Psoas muscle (tissue), 8 donors: Measurements from ENCODE around the gene MUL1. TPM values are rescaled to one million over a fixed set of nuclear protein-coding genes. Genes with fewer than 3 reads are reported as not detected.

Experiments
- ATAC-seq, 4 donors: fragments of 200-7000 bp; cut with Tn5 transposase; one replicate each; pipeline ENCODE4 v1.9.1; 2020; ENCODE audit warnings: moderate library complexity in 3 of 4, mild to moderate bottlenecking in 2 of 4
- DNase-seq, 2 donors: peaks; one replicate each; pipeline ENCODE4 v3.0.0-alpha.2; 2020
- H3K27ac ChIP-seq: fragments of 200-600 bp; one replicate; pipeline ENCODE4 v1.8.0; 2022
- H3K27me3 ChIP-seq, 3 donors: fragments of 200-600 bp in 1 of 3; one replicate each; pipeline versions ENCODE4 v1.6.1 to v1.8.0; 2013 to 2022; ENCODE audit warnings: low read length in 2 of 3, mild to moderate bottlenecking in 2 of 3, moderate library complexity in 1 of 3; ENCODE audit not compliant: insufficient read depth in 3 of 3
- H3K36me3 ChIP-seq, 2 donors: fragments of 200-600 bp in 1 of 2; one replicate each; pipeline versions ENCODE4 v1.6.1 to v1.8.0; 2013 to 2022; ENCODE audit warnings: low read depth in 1 of 2, mild to moderate bottlenecking in 1 of 2, moderate library complexity in 1 of 2; ENCODE audit not compliant: insufficient read depth in 1 of 2
- H3K4me1 ChIP-seq: fragments of 200-600 bp; one replicate; pipeline ENCODE4 v1.8.0; 2022
- H3K4me3 ChIP-seq: fragments of 200-600 bp; one replicate; pipeline ENCODE4 v1.8.0; 2022; ENCODE audit warnings: mild to moderate bottlenecking
- H3K9me3 ChIP-seq: fragments of 200-600 bp; one replicate; pipeline ENCODE4 v1.8.0; 2022
- CTCF ChIP-seq: fragments of 200-600 bp; IDR thresholded peaks from one replicate; pipeline ENCODE4 v1.8.0; 2022; ENCODE audit warnings: antibody characterized with exemption
- WGBS, 3 donors: extraction: QIAGEN DNeasy Blood & Tissue Kit; methylation state at CpG; one replicate each; pipeline versions ENCODE4 v1.1.6 to v1.1.7; 2013; 5-methylcytosine and 5-hydroxymethylcytosine counted together
- intact Hi-C, 2 donors: fragments of 100-400 bp; cut with DNase I; formaldehyde crosslinking; loops; one replicate each; pipeline versions ENCODE4 v1.11.0 to v1.14.2; 2022
- polyA plus RNA-seq, 3 donors: library from polyadenylated mRNA; stranded (reverse); fragments of 200-250 nt; gene quantifications; one replicate each; pipeline ENCODE4 v1.2.3, GENCODE V29; 2013
- total RNA-seq, 4 donors: library from RNA; stranded (reverse); fragmentation: NEBNext Ultra II Directional in 2 of 4; extraction: Animal tissue kit (Norgen Biotek cat#: 25700) in 2 of 4; gene quantifications; one replicate each; pipeline versions ENCODE4 v1.2.1 to v1.2.4, GENCODE V29; 2021 to 2023
- donor health status: healthy with polysubstance abuse.
- donor health status: DM: no; HTN: no; CAD: no; lungs with moderate emphysema.
- donor health status: Bipolar disorder and iron deficiency.
- donor health status: healthy.
- donor health status: DM: yes; HTN: yes; CAD: no.
- donor health status: DM: no; HTN: no; CAD: no.
- donor health status: DM: no; HTN: no; CAD: no.
- donor health status: DM: yes; HTN: yes; CAD: no.

Gene MUL1
- total and polyA plus RNA-seq, 7 donors: 23.0 to 48.0 (median 42.3) TPM

DNA sequence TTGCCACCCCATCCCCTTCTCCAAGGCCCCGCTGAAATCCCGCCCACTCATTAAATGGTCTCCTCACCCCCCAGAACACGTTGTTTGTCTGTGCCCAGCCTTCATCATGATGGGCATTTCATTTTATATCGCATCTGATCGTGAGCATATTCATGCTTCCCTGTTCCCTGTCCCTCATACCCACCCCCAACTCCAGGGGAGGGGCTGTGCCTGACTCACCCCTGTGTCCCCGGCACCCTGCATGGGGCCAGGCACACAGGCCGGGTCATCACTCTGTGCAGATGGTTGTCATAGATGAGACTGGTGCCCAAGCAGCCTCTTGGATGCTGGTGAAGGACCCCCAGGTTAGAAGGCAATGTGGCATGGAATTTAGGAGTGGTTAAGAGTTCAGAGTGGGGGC lies 33.0 kb downstream of the MUL1 start:
- 57 to 61% (median 60%) methylated on average over 7 of the region's 7 CpGs for WGBS, 3 donors

DNA sequence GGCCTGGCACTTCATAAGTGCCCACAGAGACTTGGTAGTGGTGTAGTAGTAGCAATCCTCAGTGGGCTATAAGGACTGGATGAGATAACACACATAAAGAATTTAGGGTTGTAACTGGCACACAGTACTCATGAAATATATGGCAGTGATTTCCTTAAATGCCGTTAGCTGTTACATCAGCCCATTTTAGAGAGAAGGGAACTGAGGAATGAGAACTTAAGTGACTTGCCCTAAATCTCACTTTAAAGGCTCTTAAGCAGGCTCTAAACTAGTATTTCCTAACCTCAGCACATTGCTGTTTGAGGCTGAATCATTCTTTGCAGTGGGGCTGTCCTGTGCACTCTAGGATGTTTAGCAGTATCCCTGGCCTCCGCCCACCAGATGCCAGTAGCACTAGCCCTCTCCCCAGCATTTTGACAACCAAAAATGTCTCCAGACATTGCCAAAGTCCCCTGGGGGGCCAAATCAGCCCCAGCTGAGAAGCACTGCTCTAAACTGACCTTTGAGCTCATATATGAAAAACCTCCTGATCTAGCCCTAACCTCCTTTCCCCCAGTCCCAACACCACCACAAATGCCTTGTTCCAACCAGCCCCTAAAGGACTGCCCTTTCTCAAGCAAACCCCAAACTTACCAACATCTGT lies 33.5 kb downstream of the MUL1 start:
- no peaks in the 10 kb centered on the region for H3K9me3 ChIP-seq
- no peak overlapping the region for H3K4me3 ChIP-seq
- DNase-seq (no peak), ATAC-seq (no peak)
- peaks cover 0 to 49% (median 8%) of the 10 kb centered on the region in 3 donors for H3K27me3 ChIP-seq
- intact Hi-C loops: no loop called here
- TF ChIP-seq CTCF: no peak
- no peaks in the 10 kb centered on the region for H3K36me3 ChIP-seq
- H3K27ac ChIP-seq: no peak overlapping the region
- H3K4me1 ChIP-seq: no peaks in the 10 kb centered on the region
- whole genome bisulfite sequencing, 3 donors: 84 to 91% (median 89%) methylated on average over 2 of the region's 2 CpGs

More for the DNA sequence above, 33.0 kb downstream of the MUL1 start:
- Histone ChIP-seq H3K36me3 (no peaks in the 10 kb centered on the region), H3K9me3 (no peaks in the 10 kb centered on the region), H3K27me3 (peaks cover 0 to 51% (median 8%) of the 10 kb centered on the region in 3 donors), H3K27ac (no peak overlapping the region), H3K4me3 (no peak overlapping the region), H3K4me1 (no peaks in the 10 kb centered on the region)
- ATAC-seq (no peak), DNase-seq (no peak)
- intact Hi-C loops: no loop called here
- no peak for TF ChIP-seq CTCF

- intact Hi-C loops: no loop called here
- H3K27ac ChIP-seq: no peak overlapping the region
- no peaks in the 10 kb centered on the region for H3K36me3 ChIP-seq
- H3K4me3 ChIP-seq: no peak overlapping the region
- 89 to 91% (median 90%) methylated on average over 4 of the region's 4 CpGs for WGBS, 3 donors
- DNase-seq (no peak), ATAC-seq (no peak)
- no peak for TF ChIP-seq CTCF
- no peaks in the 10 kb centered on the region for H3K9me3 ChIP-seq
- peaks cover 0 to 46% (median 8%) of the 10 kb centered on the region in 3 donors for H3K27me3 ChIP-seq
- no peaks in the 10 kb centered on the region for H3K4me1 ChIP-seq
These were observed 34.1 kb downstream of the MUL1 start for GRCh38 chr1:20473894-20474293.

GRCh38 chr1:20472860-20473711 lies 34.9 kb downstream of the MUL1 start:
- TF ChIP-seq CTCF: no peak
- peaks cover 0 to 38% (median 8%) of the 10 kb centered on the region in 3 donors for H3K27me3 ChIP-seq
- ATAC-seq (peak in 2 of 4 donors; percentile 43 to 45), DNase-seq (peak; percentile 63 to 82)
- no peaks in the 10 kb centered on the region for H3K9me3 ChIP-seq
- H3K4me3 ChIP-seq: no peak overlapping the region
- H3K36me3 ChIP-seq: no peaks in the 10 kb centered on the region
- no peak overlapping the region for H3K27ac ChIP-seq
- WGBS, 3 donors: 30 to 35% (median 34%) methylated on average over 28 of the region's 28 CpGs
- intact Hi-C loops: no loop called here
- H3K4me1 ChIP-seq: no peaks in the 10 kb centered on the region
